ENCODE measurements around the gene RPRD1B. TPM values are rescaled to one million over a fixed set of nuclear protein-coding genes. Genes with fewer than 3 reads are reported as not detected.
A peak's percentile ranks its signal among the peaks of the same experiment; 100 is the strongest.

Gene RPRD1B
- total RNA-seq, 1 experiment from 2014 or later = 43.6 TPM

DNA sequence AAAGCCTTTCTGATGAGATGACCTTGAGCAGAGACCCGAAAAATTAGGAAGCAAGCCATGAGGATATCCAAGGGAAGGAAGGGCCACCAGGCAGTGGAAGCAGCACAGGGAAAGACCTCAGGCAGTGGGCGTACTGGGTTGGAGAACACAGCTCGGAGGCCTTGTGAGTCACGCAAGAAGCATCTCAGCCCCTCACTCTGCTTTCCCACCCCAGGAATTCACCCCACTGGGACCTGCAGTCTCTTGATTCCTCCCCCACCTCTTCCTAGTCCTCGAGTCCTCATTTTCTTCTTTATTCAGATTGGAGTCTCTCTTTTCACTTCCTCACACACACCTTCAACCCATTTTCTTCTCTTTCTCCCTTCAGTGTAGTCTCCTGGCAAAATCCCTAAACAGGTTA lies 27.0 kb downstream of the RPRD1B start:
- ChIA-PET POLR2A (ENCODE audit: unreplicated experiment) (interaction anchor here (0.7 to 0.8 kb wide), 2 partner anchors 13 to 19 kb away, joined by 5 to 7 read pairs; no protein-coding TSS in a partner anchor), CTCF (interaction anchor here (0.7 to 1.2 kb wide), 4 partner anchors 13 to 157 kb away, joined by 3 to 6 read pairs (median 3); no protein-coding TSS in a partner anchor)
- H4K20me1 ChIP-seq (ENCODE audit: low read length) = no peaks in the 10 kb centered on the region
- BruUV-seq (replicated peaks) = no TSS peak
- peak overlapping the region; percentile 78 for H3K27ac ChIP-seq (ENCODE audit: low read length)
- TF ChIP-seq EZH2 (IDR thresholded peaks at IDR 0.05; ENCODE audit: low read length, unreplicated experiment) (no peak), EZH2phosphoT487 (IDR thresholded peaks at IDR 0.05; ENCODE audit: borderline replicate concordance, low read length) (no peak)
- TF ChIP-seq, protein P1, sequence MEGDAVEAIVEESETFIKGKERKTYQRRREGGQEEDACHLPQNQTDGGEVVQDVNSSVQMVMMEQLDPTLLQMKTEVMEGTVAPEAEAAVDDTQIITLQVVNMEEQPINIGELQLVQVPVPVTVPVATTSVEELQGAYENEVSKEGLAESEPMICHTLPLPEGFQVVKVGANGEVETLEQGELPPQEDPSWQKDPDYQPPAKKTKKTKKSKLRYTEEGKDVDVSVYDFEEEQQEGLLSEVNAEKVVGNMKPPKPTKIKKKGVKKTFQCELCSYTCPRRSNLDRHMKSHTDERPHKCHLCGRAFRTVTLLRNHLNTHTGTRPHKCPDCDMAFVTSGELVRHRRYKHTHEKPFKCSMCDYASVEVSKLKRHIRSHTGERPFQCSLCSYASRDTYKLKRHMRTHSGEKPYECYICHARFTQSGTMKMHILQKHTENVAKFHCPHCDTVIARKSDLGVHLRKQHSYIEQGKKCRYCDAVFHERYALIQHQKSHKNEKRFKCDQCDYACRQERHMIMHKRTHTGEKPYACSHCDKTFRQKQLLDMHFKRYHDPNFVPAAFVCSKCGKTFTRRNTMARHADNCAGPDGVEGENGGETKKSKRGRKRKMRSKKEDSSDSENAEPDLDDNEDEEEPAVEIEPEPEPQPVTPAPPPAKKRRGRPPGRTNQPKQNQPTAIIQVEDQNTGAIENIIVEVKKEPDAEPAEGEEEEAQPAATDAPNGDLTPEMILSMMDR (conservative IDR thresholded peaks at IDR 0.05; ENCODE audit: low read depth, low read length) = no peak
- H3K36me3 ChIP-seq (ENCODE audit: low read depth, low read length) = peaks cover 65% of the 10 kb centered on the region
- H3K9me3 ChIP-seq (ENCODE audit: low read length) = no peaks in the 10 kb centered on the region
- no peak overlapping the region for H2AFZ ChIP-seq (ENCODE audit: low read length)
- H3K79me2 ChIP-seq (ENCODE audit: low read length) = peaks cover 54% of the 10 kb centered on the region
- no peaks in the 10 kb centered on the region for H3K27me3 ChIP-seq (ENCODE audit: low read length)
- peak; percentile 41 for DNase-seq
- peak overlapping the region; percentile 66 for H3K4me2 ChIP-seq (ENCODE audit: low read length)
- ATAC-seq = no peak
- peaks cover 12% of the 10 kb centered on the region for H3F3A ChIP-seq (ENCODE audit: low read length, unreplicated experiment)
- no peaks in the 10 kb centered on the region for H3K9me2 ChIP-seq (replicated peaks; ENCODE audit: low read length)
- H3K9ac ChIP-seq (ENCODE audit: low read length) = peak overlapping the region; percentile 31
- H3K4me1 ChIP-seq (ENCODE audit: insufficient read depth, low read length) = peaks cover 29% of the 10 kb centered on the region
- intact Hi-C loops (cut with micrococcal nuclease) = loop anchor here (2.0 kb wide), 1 partner anchor 50 kb away; no protein-coding TSS in a partner anchor
- 0 out of 2 replicates have a peak overlapping the region, but pooled peaks have one; percentile 3 for H3K4me3 ChIP-seq (ENCODE audit: low read length)

DNA sequence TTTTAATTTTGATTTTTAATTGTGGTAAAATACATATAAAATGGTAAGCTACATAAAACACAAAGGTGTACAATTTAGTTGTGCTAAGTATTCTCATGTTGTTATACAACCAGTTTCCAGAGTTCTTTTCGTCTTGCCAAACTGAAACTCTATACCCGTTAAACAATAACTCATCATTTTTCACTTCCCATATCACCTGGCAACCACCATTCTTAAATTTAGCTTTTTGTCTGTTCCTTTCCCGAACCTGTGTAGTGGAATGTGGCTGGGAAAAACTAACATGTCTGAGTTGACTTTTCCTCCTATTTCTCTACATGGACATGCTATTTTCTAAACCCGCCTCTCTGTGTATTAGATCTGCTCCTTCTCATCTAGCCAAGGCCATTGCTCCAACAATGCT lies 27.6 kb downstream of the RPRD1B start:
- no peaks in the 10 kb centered on the region for H3K9me2 ChIP-seq (replicated peaks; ENCODE audit: low read length)
- peaks cover 29% of the 10 kb centered on the region for H3K4me1 ChIP-seq (ENCODE audit: insufficient read depth, low read length)
- intact Hi-C loops (cut with micrococcal nuclease) = loop anchor here (2.0 kb wide), 1 partner anchor 50 kb away; no protein-coding TSS in a partner anchor
- BruUV-seq (replicated peaks) = no TSS peak
- TF ChIP-seq, protein P1 (conservative IDR thresholded peaks at IDR 0.05; ENCODE audit: low read depth, low read length) = no peak
- TF ChIP-seq EZH2 (IDR thresholded peaks at IDR 0.05; ENCODE audit: low read length, unreplicated experiment) (no peak), EZH2phosphoT487 (IDR thresholded peaks at IDR 0.05; ENCODE audit: borderline replicate concordance, low read length) (no peak)
- H3K36me3 ChIP-seq (ENCODE audit: low read depth, low read length) = peaks cover 68% of the 10 kb centered on the region
- peak overlapping the region; percentile 78 for H3K27ac ChIP-seq (ENCODE audit: low read length)
- ChIA-PET POLR2A (ENCODE audit: unreplicated experiment) (interaction anchor here (0.7 to 0.8 kb wide), 2 partner anchors 12 to 20 kb away, joined by 5 to 7 read pairs; no protein-coding TSS in a partner anchor), CTCF (interaction anchor here (0.5 to 1.2 kb wide), 6 partner anchors 12 to 178 kb away, joined by 3 to 6 read pairs (median 3); no protein-coding TSS in a partner anchor)
- no peaks in the 10 kb centered on the region for H4K20me1 ChIP-seq (ENCODE audit: low read length)
- ATAC-seq = peak; percentile 46
- H2AFZ ChIP-seq (ENCODE audit: low read length) = no peak overlapping the region
- H3K4me3 ChIP-seq (ENCODE audit: low read length) = 0 out of 2 replicates have a peak overlapping the region, but pooled peaks have one; percentile 3
- peak; percentile 84 for DNase-seq
- peaks cover 50% of the 10 kb centered on the region for H3K79me2 ChIP-seq (ENCODE audit: low read length)
- H3K9ac ChIP-seq (ENCODE audit: low read length) = peak overlapping the region; percentile 31
- peak overlapping the region; percentile 66 for H3K4me2 ChIP-seq (ENCODE audit: low read length)
- no peaks in the 10 kb centered on the region for H3K27me3 ChIP-seq (ENCODE audit: low read length)
- H3F3A ChIP-seq (ENCODE audit: low read length, unreplicated experiment) = peaks cover 12% of the 10 kb centered on the region
- H3K9me3 ChIP-seq (ENCODE audit: low read length) = no peaks in the 10 kb centered on the region

DNA sequence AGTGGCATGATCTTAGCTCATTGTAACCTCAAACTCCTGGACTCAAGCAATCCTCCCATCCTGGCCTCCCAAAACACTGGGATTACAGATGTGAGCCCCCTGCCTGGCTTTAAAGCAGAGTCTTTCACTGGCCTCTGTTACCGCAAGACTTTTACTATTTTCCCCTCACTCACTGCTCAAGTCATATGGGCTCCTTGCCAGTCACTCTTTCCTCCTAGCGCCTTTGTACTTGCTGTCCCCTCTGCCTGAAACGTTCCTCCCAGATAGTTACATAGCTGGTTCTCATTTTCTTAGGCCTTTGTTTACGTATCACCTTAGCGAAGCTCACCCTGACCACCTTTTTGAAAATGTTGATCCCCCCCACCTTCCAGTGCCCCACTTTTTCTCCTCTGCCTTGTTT lies 29.3 kb downstream of the RPRD1B start:
- TF ChIP-seq EZH2 (IDR thresholded peaks at IDR 0.05; ENCODE audit: low read length, unreplicated experiment) (no peak), EZH2phosphoT487 (IDR thresholded peaks at IDR 0.05; ENCODE audit: borderline replicate concordance, low read length) (no peak)
- TF ChIP-seq, protein P1 (conservative IDR thresholded peaks at IDR 0.05; ENCODE audit: low read depth, low read length) = no peak
- Histone ChIP-seq H3K4me3 (ENCODE audit: low read length) (no peak overlapping the region), H3F3A (ENCODE audit: low read length, unreplicated experiment) (peaks cover 12% of the 10 kb centered on the region), H3K27ac (ENCODE audit: low read length) (no peak overlapping the region), H4K20me1 (ENCODE audit: low read length) (no peaks in the 10 kb centered on the region), H3K9ac (ENCODE audit: low read length) (no peak overlapping the region), H3K36me3 (ENCODE audit: low read depth, low read length) (peaks cover 80% of the 10 kb centered on the region), H2AFZ (ENCODE audit: low read length) (no peak overlapping the region), H3K9me3 (ENCODE audit: low read length) (no peaks in the 10 kb centered on the region), H3K27me3 (ENCODE audit: low read length) (no peaks in the 10 kb centered on the region), H3K4me2 (ENCODE audit: low read length) (no peak overlapping the region), H3K79me2 (ENCODE audit: low read length) (peaks cover 36% of the 10 kb centered on the region), H3K4me1 (ENCODE audit: insufficient read depth, low read length) (peaks cover 29% of the 10 kb centered on the region), H3K9me2 (replicated peaks; ENCODE audit: low read length) (no peaks in the 10 kb centered on the region)
- ATAC-seq (no peak), DNase-seq (no peak)
- POLR2A ChIA-PET (ENCODE audit: unreplicated experiment) = no interaction called here
- BruUV-seq (replicated peaks) = no TSS peak
- intact Hi-C loops (cut with micrococcal nuclease) = no loop called here
- CTCF ChIA-PET = no interaction called here
